NCI-H82 (cell line): ENCODE measurements around the gene PADI1.
A peak's percentile ranks its signal among the peaks of the same experiment; 100 is the strongest.
"Not testable (repeated sequence)": the region's sequence is repeated elsewhere in the genome, so short reads cannot be mapped to it uniquely, and the experiment has no call there.

Source experiments
- DNase-seq: peaks from one replicate; lab custom pipeline; 2025; lab: John Stamatoyannopoulos, UW

PADI1 gene

DNA sequence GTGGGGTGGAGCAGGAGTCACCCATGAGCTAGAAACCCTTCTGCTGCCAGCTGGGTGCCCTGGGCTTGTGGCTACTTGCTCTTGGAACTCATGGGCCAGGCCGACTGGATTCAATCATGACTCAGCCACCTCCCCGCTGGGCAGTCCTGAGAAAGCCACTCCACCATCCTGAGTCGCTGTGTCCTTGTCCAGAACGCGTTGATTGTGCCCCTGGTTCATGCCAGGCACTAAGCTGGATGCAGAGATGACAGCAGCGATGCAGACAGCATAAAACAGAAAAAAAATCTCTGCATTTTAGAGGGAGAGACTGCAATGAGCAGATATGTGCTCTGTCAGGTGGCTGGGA lies 10.6 kb downstream of the PADI1 start:
- DNase-seq, result no peak

DNA sequence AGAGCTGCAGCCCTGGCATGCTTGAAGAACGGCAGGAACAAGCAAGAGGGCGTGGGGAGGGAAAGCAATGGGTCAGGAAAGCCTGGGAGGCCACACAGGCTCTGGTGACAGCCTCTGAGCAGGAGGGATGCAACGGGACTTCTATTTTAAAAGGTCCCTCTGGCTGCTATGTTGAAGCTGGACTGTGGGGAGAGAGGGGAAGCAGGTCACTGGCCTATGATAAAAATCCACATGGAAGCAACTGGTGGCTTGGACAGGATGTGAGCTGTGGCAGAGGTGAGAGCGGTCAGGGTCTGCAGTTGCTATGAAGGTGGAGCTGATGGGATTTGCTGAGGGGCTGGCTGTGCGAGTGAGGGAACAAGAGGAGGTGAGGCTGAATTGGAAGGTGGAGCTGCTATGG lies 11.2 kb downstream of the PADI1 start:
- DNase-seq, result no peak

DNA sequence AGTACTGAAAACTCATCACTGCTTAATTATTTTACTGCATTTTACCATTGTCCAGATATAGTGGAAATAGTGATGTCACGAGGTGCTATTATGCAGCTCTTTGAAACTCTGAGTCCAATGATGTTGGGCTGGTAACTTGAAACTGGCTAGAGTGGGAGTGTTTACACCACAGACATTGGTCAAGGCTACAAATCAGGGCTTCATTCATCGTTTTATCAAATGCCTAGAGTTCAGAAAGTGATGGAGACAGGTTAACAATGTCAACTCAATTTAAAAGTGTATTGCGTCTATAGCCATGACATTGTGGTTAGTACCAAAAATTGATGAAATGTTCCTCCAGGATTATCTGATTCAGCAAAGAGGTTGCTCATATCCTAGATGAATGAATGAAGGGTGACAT lies 12.7 kb downstream of the PADI1 start:
- no peak for DNase-seq

DNA sequence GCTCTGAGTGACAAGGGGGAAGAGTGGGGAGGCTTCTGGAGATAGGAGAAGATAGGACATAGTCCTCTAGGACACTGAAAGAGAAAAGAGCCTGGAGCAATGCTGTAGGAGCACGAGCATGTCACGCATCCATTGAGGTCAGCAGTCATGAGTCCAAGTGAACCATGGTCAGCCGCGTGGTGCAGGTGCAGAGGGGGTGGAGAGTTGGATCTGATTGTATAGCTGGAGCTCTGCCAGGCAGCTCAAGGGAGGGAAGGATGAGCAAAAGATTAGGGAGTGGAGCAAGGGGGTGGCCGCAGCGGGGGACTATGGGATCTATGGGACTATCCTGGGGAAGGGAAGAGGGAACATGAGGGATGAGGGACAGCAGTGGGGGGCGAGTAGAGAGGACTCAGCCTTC lies 14.0 kb downstream of the PADI1 start:
- peak; percentile 32 for DNase-seq

DNA sequence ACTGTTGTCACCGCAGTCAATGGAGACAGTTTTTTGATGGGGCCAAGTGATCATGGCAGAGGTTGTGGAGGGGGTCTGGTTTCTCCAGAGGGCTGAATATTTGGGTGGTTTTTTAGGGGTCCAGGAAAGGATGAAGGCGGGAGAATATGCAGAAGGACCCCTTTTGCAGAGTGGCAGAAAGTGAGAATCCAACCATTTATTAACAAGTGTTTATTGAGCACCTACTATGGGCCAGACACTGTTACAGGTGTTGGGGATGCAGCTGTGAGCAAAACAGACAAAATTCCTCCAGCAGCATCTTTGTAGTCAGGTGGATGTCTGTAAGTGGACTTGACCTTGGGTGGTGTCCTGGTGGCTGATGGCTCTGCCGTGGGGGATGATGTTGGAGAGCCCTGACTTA lies 15.4 kb downstream of the PADI1 start:
- no peak for DNase-seq

DNA sequence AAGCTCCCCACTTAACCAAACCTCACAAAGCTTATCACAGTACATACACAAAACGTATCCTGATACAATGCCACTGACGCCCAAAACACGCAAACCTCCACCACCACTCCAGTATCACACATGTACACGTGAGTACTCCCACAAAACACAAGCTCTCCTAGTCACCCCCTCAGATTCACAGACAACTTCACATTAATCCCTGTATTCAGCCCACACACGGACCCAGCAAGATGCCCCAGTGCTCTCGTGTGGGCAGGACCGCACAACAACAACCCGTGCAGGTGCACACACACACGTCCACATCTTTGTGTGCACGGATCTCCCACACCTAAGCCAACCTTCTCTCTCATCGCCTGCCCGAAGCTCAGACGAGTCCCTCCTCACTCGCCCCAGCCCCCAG lies 17.6 kb downstream of the PADI1 start:
- DNase-seq, result no peak

DNA sequence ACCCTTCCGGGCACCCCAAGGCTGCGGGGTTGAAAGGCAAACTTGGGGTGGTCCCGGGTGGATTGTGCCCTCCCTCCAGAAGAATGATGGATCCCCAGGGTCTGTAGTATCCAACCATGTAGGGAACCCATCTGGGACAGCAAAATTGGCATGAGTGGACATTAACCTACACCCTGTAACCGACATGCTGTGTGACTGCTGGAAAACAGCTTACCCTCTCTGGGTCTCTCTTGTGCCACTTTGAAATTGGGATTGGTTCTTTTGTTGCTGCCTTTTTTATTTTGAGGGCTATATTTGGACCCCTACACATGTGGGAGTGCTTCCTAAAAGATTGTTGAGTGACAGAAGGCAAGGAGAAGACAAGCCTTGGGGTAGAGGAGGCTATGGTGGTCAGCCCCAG lies 19.5 kb downstream of the PADI1 start:
- no peak for DNase-seq

DNA sequence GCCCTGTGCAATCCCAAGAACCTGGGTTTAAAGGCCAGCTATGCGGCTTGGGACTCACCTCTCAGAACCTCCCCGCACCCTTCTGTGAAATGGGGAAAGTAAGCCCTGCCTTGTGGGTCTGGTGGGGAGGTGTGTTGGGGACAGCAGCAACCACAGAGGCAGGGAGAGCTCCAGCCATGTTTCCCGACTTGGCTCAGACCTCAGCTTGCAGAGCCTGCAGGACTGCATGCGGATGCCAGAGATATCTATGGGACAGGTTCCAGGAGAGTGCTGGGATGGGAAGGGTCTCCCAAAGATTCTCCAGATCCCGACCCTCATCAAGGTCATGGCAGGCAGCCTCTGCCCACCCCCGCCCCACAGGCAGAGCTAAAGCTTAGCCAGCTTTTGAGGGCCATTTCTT lies 20.2 kb downstream of the PADI1 start:
- no peak for DNase-seq

DNA sequence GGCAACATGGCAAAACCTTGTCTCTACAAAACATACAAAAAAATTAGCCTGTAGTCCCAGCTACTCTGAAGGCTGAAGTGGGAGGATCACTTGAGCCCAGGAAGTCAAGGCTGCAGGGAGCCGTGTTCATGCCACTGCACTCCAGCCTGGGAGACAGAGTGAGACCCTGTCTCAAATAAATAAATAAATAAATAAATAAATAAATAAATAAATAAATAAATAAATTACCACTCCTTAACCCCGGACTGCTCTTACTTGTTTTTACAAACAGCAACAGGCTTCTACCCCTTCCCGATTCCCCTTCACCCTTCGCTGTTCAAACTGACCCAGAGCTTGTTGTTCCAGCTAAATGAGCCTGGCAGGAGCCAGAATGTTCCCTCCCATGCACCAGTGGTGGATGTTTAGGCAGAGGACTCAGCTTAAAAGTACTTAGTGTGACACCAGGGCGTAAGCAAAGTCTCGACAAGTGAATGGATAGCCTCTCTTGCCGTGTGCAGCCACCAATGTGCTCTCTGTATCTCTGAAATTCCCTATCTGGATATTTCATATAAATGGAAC lies 22.5 kb downstream of the PADI1 start:
- no peak for DNase-seq

DNA sequence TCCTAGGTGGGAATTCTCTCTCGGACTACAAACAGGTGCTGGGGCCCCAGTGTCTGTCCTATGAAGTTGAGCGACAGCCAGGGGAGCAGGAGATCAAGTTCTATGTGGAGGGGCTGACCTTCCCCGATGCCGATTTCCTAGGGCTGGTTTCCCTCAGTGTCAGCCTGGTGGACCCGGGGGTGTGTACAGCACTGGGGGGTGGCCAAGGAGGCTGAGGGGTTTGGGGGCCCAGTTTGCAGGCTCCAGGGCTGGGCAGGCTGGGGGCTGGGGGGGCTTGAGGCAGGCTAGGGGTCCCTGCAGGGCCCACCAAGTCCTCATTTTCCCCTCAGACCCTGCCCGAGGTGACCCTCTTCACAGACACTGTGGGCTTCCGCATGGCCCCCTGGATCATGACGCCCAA lies 23.7 kb downstream of the PADI1 start:
- DNase-seq, result no peak

DNA sequence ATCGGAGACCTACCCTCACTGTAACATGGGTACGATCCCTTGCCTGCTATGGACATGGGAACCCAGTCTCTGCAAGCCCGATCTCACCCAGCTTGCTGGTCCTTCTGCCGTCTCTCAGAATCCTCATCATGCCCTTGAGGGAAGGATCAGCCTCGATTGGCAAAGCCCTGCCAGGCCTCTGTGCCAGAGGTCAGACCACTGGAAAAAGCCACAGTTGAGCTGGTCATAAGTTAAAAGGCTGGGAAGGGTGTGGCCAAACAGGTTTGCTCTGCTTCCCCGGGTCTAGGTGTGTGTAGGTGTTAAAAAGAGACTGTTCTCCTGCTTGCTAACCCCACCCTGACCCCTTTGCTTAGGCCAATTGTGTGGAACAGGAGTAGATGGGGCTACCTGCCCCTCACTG lies 24.5 kb downstream of the PADI1 start:
- DNase-seq, result no peak

DNA sequence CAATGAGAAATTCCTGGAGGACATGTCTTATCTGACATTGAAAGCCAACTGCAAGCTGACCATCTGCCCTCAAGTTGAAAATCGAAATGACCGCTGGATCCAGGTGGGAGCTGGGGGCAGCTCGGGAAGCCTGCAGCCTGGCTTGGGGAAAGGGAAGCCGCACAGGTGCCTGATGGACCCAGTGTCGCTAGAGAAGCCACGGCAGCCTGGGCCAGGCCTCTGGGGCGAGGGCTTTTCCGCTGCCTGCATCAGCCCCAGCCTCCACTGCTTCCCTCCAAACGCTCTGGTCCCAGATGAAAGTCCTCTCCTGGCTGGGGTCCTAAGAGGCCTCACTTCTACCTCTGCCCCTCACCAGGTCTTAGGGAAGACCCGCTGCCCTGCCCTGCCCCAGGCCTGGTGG lies 25.2 kb downstream of the PADI1 start:
- DNase-seq, result no peak

DNA sequence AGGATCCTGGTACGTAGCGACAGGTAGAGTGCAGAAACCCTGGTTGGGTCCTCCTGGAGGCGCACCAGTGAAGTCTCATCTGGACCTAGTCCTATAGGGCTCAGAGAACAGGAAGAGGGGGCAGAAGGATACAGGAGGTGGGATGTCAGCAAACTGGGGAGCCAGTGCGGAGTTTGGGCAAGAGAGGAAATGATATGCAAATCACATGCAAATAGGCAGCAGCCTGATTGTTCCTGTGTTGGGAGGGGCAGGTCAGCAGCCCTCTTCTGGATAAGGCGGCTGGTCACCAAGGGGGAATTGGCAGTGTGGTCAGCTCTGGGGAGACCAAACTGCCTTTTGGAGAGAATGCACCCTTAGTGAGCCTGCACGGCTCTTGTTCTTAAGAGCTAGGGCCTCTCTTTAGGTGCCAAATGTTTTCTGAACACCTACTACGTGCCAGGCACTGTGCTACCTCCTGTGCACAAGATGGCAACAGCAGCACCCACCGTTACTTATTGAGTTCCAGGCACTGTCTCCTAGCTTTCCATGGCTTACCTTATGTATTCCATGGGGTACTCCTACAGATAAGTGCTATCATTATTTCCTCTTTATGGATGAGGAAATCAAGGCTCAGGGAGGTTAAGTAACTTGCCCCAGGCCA lies 25.9 kb downstream of the PADI1 start:
- no peak for DNase-seq

DNA sequence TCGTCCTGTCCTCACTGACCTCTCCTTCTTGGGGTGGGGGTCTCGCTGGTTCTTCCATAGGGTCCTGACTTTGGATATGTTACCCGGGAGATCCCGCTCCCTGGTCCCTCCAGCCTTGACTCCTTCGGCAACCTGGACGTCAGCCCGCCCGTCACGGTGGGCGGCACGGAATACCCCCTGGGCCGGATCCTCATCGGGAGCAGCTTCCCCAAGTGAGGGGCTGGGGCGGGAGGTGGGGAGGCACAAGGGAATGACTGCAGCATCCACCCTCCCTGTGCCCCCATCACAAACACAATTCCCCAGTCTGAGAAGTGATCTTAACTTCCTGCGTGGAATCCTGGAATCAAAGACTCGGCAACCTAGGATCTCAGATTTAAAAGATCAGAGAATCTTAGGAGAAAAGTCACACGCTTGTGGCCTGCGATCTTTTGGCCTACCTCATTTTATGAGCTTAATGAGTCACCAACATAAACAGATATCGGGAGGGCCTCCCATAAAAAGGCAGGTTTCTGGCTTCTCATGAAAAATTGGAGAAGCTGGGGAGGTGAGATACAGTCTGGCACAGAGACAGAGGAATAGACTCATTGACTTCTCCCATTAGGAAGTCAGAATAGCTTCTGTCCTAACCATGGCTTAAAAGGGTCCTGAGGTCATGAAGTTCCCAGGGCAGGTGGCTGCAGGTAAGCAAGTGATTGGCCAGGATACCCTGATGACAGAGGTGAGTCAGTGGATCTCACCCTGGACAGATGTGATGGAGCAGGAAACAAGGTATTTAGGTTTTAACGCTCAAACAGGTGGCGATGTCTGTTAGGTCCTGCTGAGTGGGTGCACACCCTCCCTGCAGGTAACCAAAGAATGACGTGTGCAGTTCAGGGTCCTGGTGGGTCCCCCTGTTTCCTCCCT lies 28.1 kb downstream of the PADI1 start:
- no peak for DNase-seq

DNA sequence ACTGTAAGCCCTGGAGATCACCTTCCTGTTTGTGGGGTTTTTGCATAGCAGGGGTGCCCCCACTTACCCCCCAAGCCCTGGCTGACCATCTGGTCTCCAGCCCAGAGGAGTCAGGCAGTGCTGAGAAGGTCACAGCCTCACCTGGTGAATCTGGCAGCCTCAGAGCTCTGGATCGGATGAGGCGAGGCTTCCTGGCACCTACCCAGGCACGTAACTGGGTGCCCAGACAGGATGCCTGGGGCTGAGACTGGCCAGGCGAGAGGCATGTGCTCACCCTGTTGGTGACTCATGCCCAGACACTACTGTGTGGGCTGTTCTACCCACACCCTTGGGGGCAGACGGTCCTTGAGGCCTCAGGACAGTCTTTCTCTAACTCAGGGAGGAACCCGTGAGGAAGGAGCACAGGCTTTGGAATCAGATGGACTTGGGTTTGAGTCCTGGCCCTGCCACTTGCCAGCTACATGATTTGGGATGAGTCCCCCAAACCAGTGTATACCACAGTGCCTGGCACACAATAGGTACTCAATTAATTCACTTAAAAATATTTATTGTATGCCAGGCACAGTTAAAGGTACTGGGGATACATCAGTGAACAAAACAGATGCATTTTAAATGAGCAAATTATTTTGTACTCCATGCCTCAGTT lies 28.9 kb downstream of the PADI1 start:
- no peak for DNase-seq

DNA sequence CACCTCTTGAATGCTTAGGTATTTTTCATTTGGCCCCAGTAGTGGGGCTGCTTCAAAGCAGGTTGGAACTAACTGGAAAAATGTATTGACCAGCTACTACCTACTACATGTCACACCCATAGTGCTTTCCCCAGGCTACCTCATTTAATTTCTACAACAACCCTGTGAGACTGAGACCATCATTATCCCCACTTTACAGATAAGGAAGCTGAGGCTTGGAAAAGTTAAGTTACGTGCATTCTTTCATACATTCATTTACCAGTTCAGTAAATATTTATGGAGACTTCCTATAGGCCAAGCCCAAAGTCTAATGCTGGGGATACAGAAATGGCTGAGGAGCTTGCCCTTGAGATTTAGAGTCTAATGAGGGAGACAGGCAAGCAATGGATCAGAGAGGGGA lies 29.5 kb downstream of the PADI1 start:
- DNase-seq, result no peak

DNA sequence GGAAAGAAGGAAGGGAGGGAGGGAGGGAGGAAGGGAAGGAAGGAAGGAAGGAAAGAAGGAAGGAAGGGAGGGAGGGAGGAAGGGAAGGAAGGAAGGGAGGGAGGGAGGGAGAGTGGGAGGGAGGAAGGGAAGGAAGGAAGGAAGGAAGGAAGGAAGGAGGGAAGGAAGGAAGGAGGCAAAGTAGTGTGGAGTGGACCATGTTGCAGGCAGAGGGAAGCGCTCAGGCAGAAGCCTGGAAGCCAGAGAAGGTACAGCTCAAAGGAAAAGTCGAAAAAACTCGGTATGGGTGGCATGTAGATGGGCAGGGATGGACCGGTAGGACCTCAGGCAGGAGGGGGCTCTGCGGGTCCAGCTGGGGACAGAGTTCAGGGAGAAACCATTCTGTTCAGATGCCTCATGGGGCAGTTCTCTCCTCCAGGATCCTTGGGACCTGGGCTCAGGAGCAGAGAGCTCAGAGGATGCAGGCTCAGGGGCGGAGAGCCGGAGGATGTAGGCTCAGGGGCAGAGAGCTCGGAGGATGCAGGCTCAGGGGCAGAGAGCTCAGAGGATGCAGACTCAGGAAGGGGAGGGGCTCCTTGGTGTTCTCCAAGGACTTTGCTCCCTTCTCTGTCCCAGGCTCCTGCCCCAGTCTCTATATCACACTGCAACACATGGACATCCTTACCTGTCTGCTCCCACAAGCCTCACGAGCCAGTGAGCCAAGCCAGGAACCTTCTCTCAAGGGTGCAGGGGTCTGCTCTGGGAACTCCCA lies 30.4 kb downstream of the PADI1 start:
- no peak for DNase-seq

DNA sequence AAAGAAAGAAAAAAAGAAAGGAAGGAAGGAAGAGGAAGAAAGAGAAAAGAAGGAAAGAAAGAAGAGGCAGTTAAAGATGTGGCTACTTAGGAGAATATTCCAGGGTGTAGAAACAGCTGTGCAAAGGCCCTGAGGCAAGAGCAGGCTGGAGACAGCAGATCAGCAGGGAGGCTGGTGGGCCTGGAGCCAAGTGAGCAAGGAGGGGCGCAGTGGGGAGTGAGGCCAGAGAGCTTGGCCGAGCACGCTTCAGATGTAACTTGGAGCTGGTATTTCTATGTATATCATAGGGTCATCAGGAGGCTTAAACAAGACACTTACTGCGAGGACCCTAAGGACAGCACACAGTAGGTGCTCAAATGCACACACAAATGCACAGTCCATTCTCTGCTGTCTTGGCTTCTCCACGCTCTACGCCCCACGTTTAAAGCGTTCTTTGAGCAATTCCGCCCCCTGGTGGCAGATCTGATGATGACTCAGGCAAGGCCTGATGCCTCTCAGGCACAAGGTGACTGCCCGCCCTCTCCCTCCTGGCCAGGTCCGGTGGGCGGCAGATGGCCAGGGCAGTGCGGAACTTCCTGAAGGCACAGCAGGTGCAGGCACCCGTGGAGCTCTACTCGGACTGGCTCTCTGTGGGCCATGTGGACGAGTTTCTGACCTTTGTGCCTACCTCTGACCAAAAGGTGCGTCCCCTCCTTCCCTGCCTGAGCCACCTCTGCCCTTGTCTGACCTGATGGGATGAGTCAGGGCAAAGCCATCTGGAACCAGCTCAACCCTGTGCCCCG lies 32.0 kb downstream of the PADI1 start:
- peak; percentile 93 for DNase-seq

DNA sequence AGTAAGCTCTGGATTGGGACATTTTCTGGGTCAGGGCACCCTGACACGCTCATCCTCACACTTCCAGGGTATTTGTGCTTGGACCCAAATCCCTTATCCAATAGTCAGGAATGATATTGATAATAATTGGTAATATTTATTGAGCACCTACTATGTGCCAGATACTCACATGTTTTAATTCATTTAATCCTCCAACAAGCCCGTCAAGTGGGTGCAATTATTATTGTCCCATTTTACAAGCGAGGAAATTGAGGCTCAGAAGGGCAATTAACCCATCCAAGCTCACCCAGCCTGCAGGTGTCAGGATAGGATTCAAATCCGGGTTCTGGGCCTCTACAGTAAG lies 32.6 kb downstream of the PADI1 start:
- DNase-seq, result no peak

DNA sequence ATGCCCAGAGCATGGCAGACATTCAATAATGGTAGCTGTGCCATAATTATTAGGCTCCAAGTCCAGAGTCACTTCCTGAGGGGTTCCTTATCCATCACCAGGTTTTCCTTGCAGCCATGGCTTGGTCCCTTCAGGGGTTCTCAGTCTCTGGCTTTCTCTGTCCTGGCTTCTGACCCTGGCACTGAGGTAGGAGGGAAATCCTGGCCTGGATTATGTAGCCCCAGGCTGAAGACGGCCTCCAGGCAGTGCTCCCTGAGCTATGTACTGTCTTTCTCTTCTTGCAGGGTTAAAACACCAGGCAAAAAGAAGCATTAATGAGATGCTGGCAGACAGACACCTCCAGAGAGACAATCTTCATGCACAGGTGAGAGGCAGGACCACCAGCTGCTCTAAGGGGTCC lies 34.5 kb downstream of the PADI1 start:
- DNase-seq, result peak; percentile 83

DNA sequence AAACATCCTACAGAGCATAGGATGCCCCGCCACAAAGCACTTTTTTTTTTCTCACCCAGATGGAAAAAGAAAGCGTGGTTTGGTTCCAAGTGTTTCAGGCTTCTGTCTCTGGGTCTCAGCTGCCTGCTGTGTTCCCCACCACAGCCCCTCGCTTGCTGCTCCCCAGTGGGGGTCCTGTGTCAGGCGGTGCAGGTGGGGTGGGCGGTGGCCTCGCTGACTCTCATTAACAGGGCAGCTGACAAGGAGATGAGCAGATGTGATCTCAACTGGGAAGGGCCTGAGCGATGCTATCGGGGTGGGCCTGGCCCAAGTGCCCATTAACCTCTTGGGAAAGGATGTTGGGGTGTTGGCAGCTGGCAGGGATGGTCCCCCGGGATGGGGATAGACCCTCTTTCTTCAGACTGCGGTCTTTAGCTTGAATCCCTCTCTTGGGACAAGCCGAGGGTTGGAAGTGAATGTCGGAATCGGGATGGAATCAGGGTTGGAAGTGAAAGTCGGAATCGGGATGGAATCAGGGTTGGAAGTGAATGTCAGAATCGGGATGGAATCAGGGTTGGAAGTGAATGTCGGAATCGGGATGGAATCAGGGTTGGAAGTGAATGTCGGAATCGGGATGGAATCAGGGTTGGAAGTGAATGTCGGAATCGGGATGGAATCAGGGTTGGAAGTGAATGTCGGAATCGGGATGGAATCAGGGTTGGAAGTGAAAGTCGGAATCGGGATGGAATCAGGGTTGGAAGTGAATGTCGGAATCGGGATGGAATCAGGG lies 36.3 kb downstream of the PADI1 start:
- not testable (repeated sequence) for DNase-seq
